Naive thymus-derived CD4-positive, alpha-beta T cell (primary cell): ENCODE data around the gene TOPORS. TPM values are rescaled to one million over a fixed set of nuclear protein-coding genes. Genes with fewer than 3 reads are reported as not detected.
"Not testable (repeated sequence)": the region's sequence is repeated elsewhere in the genome, so short reads cannot be mapped to it uniquely, and the experiment has no call there.

Source experiments
- ATAC-seq: fragments of 150-1000 bp; cut with Tn5 transposase; 2 replicates; pipeline ENCODE4 v1.10.0; 2021; ENCODE audit warnings: mild to moderate bottlenecking, moderate library complexity
- CTCF ChIA-PET: fragments of 350-600 bp; sonication (Branson Sonifier 250); formaldehyde crosslinking; loops from one replicate; lab custom pipeline; 2021; ENCODE audit warnings: antibody characterized with exemption; lab: Charles Lee
- POLR2A ChIA-PET: fragments of 350-600 bp; sonication (Branson Sonifier 250); formaldehyde crosslinking; loops from one replicate; lab custom pipeline; 2021; ENCODE audit warnings: antibody characterized with exemption, inconsistent platforms; lab: Charles Lee
- DNase-seq, 9 donors: peaks; one replicate each; pipeline versions ENCODE4 v3.0.0 to v3.0.0-alpha.2; 2020 to 2022; ENCODE audit warnings: mixed read lengths in 1 of 9
- H3K27ac ChIP-seq: one replicate; pipeline ENCODE4 v1.7.0; 2013; ENCODE audit warnings: mild to moderate bottlenecking, low read depth, low read length, moderate library complexity
- H3K27me3 ChIP-seq, 2 donors: one replicate each; pipeline ENCODE4 v1.7.0; 2013; ENCODE audit warnings: low read length in 2 of 2, mild to moderate bottlenecking in 2 of 2, moderate library complexity in 2 of 2; ENCODE audit not compliant: control insufficient read depth in 2 of 2, insufficient read depth in 2 of 2
- H3K36me3 ChIP-seq, 3 experiments: 1 replicate in 2 of 3; 2 replicates in 1 of 3; pipeline ENCODE4 v1.7.0; 2013; ENCODE audit warnings: low read length in 3 of 3, mild to moderate bottlenecking in 3 of 3, moderate library complexity in 1 of 3; ENCODE audit not compliant: insufficient read depth in 3 of 3, control insufficient read depth in 2 of 3
- H3K4me1 ChIP-seq, 2 donors: one replicate each; pipeline ENCODE4 v1.7.0; 2013; ENCODE audit warnings: low read length in 2 of 2, mild to moderate bottlenecking in 2 of 2, moderate library complexity in 1 of 2; ENCODE audit not compliant: control insufficient read depth in 2 of 2, insufficient read depth in 2 of 2
- H3K4me3 ChIP-seq: 2 replicates; pipeline ENCODE4 v1.7.0; 2013; ENCODE audit warnings: mild to moderate bottlenecking, low read length
- H3K9me3 ChIP-seq, 3 experiments: 1 replicate in 2 of 3; 2 replicates in 1 of 3; pipeline ENCODE4 v1.7.0; 2013; ENCODE audit warnings: low read length in 3 of 3; ENCODE audit not compliant: control insufficient read depth in 2 of 3
- H3K27ac Mint-ChIP-seq, 9 donors: one replicate each; pipeline ENCODE4 v1.8.0; 2020 to 2022; ENCODE audit warnings: mixed read lengths in 9 of 9, mild to moderate bottlenecking in 8 of 9, moderate library complexity in 5 of 9, inconsistent platforms in 2 of 9
- H3K27me3 Mint-ChIP-seq, 5 donors: one replicate each; pipeline ENCODE4 v1.8.0; 2021 to 2022; ENCODE audit warnings: mixed read lengths in 5 of 5, mild to moderate bottlenecking in 1 of 5
- H3K36me3 Mint-ChIP-seq, 5 donors: one replicate each; pipeline ENCODE4 v1.8.0; 2020 to 2022; ENCODE audit warnings: mixed read lengths in 5 of 5, mild to moderate bottlenecking in 3 of 5, inconsistent platforms in 1 of 5
- H3K4me1 Mint-ChIP-seq, 7 donors: one replicate each; pipeline ENCODE4 v1.8.0; 2020 to 2022; ENCODE audit warnings: mixed read lengths in 7 of 7, mild to moderate bottlenecking in 3 of 7, inconsistent platforms in 1 of 7
- H3K4me3 Mint-ChIP-seq, 10 donors: one replicate each; pipeline ENCODE4 v1.8.0; 2020 to 2022; ENCODE audit warnings: mild to moderate bottlenecking in 10 of 10, mixed read lengths in 10 of 10, moderate library complexity in 6 of 10, inconsistent platforms in 2 of 10
- H3K9me3 Mint-ChIP-seq, 11 donors: one replicate each; pipeline ENCODE4 v1.8.0; 2020 to 2022; ENCODE audit warnings: mixed read lengths in 11 of 11, mild to moderate bottlenecking in 4 of 11, inconsistent platforms in 1 of 11, moderate library complexity in 1 of 11
- intact Hi-C, 2 donors: fragments of 100-400 bp; cut with micrococcal nuclease; formaldehyde crosslinking; loops; one replicate each; pipeline ENCODE4 v1.15.1; 2023
- polyA plus RNA-seq, 2 donors: library from polyadenylated mRNA; unstranded; fragments of 300-500 nt; fragmentation: Illumina TruSeq; gene quantifications; one replicate each; pipeline ENCODE4 v1.2.3, GENCODE V29; 2021
- total RNA-seq, 6 experiments: library from RNA in 5 of 6; stranded (reverse) in 5 of 6; gene quantifications; 1 replicate in 5 of 6; 2 replicates in 1 of 6; pipeline ENCODE4 v1.2.3 and lab custom pipeline; 2021 to 2026

Gene TOPORS
- total RNA-seq, result 10 to 100 TPM; 12.1 to 27.3 (median 22.5) TPM
- 10 to 100 TPM; 24.4 to 24.7 TPM for polyA plus RNA-seq
- 134 reads per million, percentile 89 among the genes with 10 or more reads in this experiment for total RNA-seq (lab: John Stamatoyannopoulos, UW)

DNA sequence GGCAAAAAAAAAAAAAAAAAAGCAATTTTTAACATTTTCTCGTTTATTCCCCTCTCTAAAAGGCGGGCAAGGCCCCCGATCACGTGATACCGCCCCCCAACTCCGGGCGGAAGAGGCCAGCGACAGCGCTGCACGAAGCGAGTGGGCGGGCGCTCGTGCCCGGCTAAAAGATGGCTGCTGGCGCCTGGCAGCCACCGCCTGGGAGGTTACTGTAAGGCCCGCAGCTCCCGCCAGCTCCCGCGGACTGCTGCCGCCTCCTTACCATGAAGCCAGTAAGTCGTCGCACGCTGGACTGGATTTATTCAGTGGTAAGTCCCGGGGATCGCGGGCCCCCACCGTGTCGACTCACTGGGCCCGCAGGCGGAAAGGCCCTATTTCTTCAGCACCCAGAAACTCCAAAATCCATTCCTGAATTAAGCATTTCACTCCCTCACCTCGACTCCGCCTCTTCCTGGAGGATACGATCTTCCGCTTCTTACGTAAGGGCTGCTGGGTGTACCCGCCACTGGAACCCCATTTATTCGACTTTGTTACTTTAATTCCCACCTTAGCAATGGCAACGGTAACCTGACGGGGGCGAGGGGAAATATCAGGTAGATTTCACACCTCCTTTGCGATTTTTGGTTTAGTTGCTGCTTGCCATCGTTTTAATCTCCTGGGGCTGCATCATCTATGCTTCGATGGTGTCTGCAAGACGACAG is at the start of gene TOPORS, which contains the start of gene SMIM27:
TOPORS (minus strand) TSS at position 415 of the 701 bp plus-strand sequence; CDS start at position 265, 150 bp downstream.
SMIM27 (plus strand) TSS at position 156 of the 701 bp plus-strand sequence; CDS start at position 264, 108 bp downstream.
- ChIA-PET POLR2A (interaction anchor here (0.6 to 5.3 kb wide), 8 partner anchors 13 to 211 kb away, joined by 3 to 50 read pairs (median 8); partner anchors contain the start of genes ACO1 and RIGI), CTCF (interaction anchor here (1.2 to 7.3 kb wide), 3 partner anchors 21 to 173 kb away, joined by 3 to 48 read pairs (median 8); partner anchors contain the start of gene NDUFB6)
- Histone ChIP-seq H3K4me1 (peaks cover 13 to 20% of the 10 kb centered on the region in 2 donors), H3K9me3 (no peaks in the 10 kb centered on the region), H3K4me3 (peak within 1 kb of the TSS; percentile 93), H3K27me3 (no peaks in the 10 kb centered on the region), H3K27ac (peak within 1 kb of the TSS; percentile 97), H3K36me3 (no peaks in the 10 kb centered on the region)
- peaks cover 0 to 11% (median 0%) of the 10 kb centered on the region in 5 donors for H3K36me3 Mint-ChIP-seq
- intact Hi-C loops, result loop anchor here (1.0 to 10.0 kb wide), 10 partner anchors 20 to 1905 kb away; partner anchors contain the start of genes DNAJA1 (in 2 of the 2), B4GALT1 (in 1 of the 2), DNAI1 (in 1 of the 2) and FAM219A (in 1 of the 2)
- H3K9me3 Mint-ChIP-seq, result no peaks in the 10 kb centered on the region
- peak; percentile 81 to 93 (median 88) for DNase-seq
- H3K27me3 Mint-ChIP-seq, result no peaks in the 10 kb centered on the region
- peak; percentile 77 for ATAC-seq
- peaks cover 29 to 66% (median 52%) of the 10 kb centered on the region in 7 donors for H3K4me1 Mint-ChIP-seq
- peak within 1 kb of the TSS; percentile 96 to 100 (median 98) for H3K27ac Mint-ChIP-seq
- H3K4me3 Mint-ChIP-seq, result peak within 1 kb of the TSS; percentile 92 to 100 (median 99)

- H3K4me3 ChIP-seq, H3K4me1 ChIP-seq, H3K27ac ChIP-seq, ATAC-seq, H3K36me3 ChIP-seq, H3K27ac Mint-ChIP-seq, H3K4me1 Mint-ChIP-seq, POLR2A ChIA-PET, H3K9me3 ChIP-seq, H3K36me3 Mint-ChIP-seq, H3K4me3 Mint-ChIP-seq, intact Hi-C loops, H3K27me3 ChIP-seq, CTCF ChIA-PET, DNase-seq, H3K9me3 Mint-ChIP-seq: not testable (repeated sequence)
- peaks cover 14 to 26% (median 23%) of the 10 kb centered on the region in 5 donors for H3K27me3 Mint-ChIP-seq
Measured at GRCh38 chr9:32599021-32599420, 46.6 kb upstream of the TOPORS start.

GRCh38 chr9:32596936-32597335 is 44.5 kb upstream of the TOPORS start:
- Histone ChIP-seq H3K36me3 (no peaks in the 10 kb centered on the region), H3K4me3 (no peak overlapping the region), H3K27me3 (peaks cover 0 to 4% of the 10 kb centered on the region in 2 donors), H3K4me1 (no peaks in the 10 kb centered on the region), H3K9me3 (no peaks in the 10 kb centered on the region), H3K27ac (no peak overlapping the region)
- H3K27me3 Mint-ChIP-seq, result peaks cover 6 to 30% (median 24%) of the 10 kb centered on the region in 5 donors
- no peak overlapping the region for H3K4me3 Mint-ChIP-seq
- no peak overlapping the region for H3K27ac Mint-ChIP-seq
- intact Hi-C loops, result no loop called here
- no peak for DNase-seq
- H3K36me3 Mint-ChIP-seq, result no peaks in the 10 kb centered on the region
- POLR2A ChIA-PET, result no interaction called here
- H3K4me1 Mint-ChIP-seq, result no peaks in the 10 kb centered on the region
- H3K9me3 Mint-ChIP-seq, result peaks cover 0 to 6% (median 0%) of the 10 kb centered on the region in 11 donors
- no peak for ATAC-seq
- CTCF ChIA-PET, result no interaction called here

DNA sequence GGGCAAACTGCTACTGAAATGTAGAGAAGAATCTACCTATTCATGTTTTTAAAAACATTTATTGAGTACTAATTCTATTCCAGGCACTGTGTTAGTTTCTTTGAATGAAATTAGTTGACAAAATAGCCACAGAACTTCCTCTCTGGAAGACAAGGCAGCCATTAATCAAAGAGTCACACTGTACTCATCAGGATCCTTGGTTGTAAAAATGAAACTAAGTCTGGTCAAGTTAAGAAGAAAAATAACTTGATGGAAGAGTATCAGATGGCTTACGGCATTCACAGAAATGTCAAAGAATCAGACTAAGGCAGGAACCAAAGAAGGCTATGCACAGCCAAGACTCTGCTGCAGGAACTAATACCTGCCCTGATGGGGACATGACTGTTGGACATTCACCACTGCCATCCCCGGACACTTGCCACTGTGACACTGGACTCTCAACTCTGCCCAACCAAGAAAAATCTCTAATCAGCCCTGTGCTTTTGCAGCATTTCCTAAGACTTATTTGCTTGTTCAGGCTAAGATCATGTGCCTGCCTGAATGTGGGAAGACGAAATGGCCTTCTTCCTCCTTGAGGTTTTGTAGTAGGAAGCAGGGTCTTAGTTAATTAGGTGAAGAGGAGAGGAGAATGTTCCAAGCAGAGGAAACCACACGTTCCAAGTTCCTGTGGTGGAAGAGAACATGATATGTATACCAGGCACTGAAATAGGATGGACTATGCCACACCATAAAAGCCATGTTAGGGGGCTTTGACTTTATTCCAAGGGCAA is 43.9 kb upstream of the TOPORS start:
- Histone ChIP-seq H3K9me3 (no peaks in the 10 kb centered on the region), H3K4me3 (no peak overlapping the region), H3K27me3 (peaks cover 0 to 4% of the 10 kb centered on the region in 2 donors), H3K36me3 (no peaks in the 10 kb centered on the region), H3K4me1 (no peaks in the 10 kb centered on the region), H3K27ac (no peak overlapping the region)
- POLR2A ChIA-PET, result no interaction called here
- intact Hi-C loops, result no loop called here
- H3K36me3 Mint-ChIP-seq, result no peaks in the 10 kb centered on the region
- no peak overlapping the region for H3K27ac Mint-ChIP-seq
- no peak overlapping the region for H3K4me3 Mint-ChIP-seq
- H3K27me3 Mint-ChIP-seq, result peaks cover 6 to 33% (median 23%) of the 10 kb centered on the region in 5 donors
- H3K4me1 Mint-ChIP-seq, result no peaks in the 10 kb centered on the region
- CTCF ChIA-PET, result interaction anchor here (0.6 to 0.7 kb wide), 2 partner anchors 368 to 1012 kb away, joined by 3 to 4 read pairs; no protein-coding TSS in a partner anchor
- H3K9me3 Mint-ChIP-seq, result peaks cover 0 to 6% (median 0%) of the 10 kb centered on the region in 11 donors
- DNase-seq (no peak), ATAC-seq (no peak)

- peaks cover 0 to 35% (median 21%) of the 10 kb centered on the region in 5 donors for H3K27me3 Mint-ChIP-seq
- CTCF ChIA-PET, result interaction anchor here (0.7 to 3.9 kb wide), 2 partner anchors 10 to 378 kb away, joined by 4 to 25 read pairs; no protein-coding TSS in a partner anchor
Measured at GRCh38 chr9:32590898-32591297, 38.5 kb upstream of the TOPORS start.

DNA sequence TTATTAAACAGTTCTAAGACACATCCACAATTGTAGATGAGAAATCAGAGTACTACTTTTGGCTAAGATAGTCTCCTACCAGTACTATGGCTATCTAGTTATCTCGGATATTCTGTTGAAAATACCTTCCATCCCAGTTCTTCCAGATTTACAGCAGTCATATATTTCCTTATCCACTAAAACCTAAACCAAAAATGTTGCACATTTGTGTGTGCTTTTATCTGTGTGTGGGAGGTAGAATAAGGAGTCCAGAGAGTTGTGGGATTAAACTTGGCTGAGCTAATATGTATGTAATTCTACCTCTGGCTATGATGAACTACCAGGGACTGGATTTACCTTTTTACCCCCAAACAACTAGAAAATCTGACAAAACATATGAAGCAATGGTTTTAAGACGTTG is 38.1 kb upstream of the TOPORS start:
- no peaks in the 10 kb centered on the region for H3K9me3 Mint-ChIP-seq
- intact Hi-C loops, result no loop called here
- H3K27ac Mint-ChIP-seq, result no peak overlapping the region
- H3K27me3 Mint-ChIP-seq, result peaks cover 0 to 39% (median 22%) of the 10 kb centered on the region in 5 donors
- no peak overlapping the region for H3K4me3 Mint-ChIP-seq
- H3K4me1 ChIP-seq, result no peaks in the 10 kb centered on the region
- no peaks in the 10 kb centered on the region for H3K27me3 ChIP-seq
- H3K9me3 ChIP-seq, result no peaks in the 10 kb centered on the region
- POLR2A ChIA-PET, result no interaction called here
- no peaks in the 10 kb centered on the region for H3K4me1 Mint-ChIP-seq
- ATAC-seq (no peak), DNase-seq (no peak)
- CTCF ChIA-PET, result interaction anchor here (0.6 to 3.9 kb wide), 3 partner anchors 10 to 379 kb away, joined by 3 to 25 read pairs (median 4); no protein-coding TSS in a partner anchor
- H3K36me3 Mint-ChIP-seq, result no peaks in the 10 kb centered on the region
- H3K4me3 ChIP-seq, result no peak overlapping the region
- no peak overlapping the region for H3K27ac ChIP-seq
- no peaks in the 10 kb centered on the region for H3K36me3 ChIP-seq

More at GRCh38 chr9:32590898-32591297, 38.5 kb upstream of the TOPORS start:
- Mint-ChIP-seq H3K27ac (no peak overlapping the region), H3K4me1 (no peaks in the 10 kb centered on the region), H3K4me3 (no peak overlapping the region), H3K36me3 (no peaks in the 10 kb centered on the region), H3K9me3 (peaks cover 0 to 1% (median 0%) of the 10 kb centered on the region in 11 donors)
- H3K27ac ChIP-seq, result no peak overlapping the region
- no peaks in the 10 kb centered on the region for H3K9me3 ChIP-seq
- ATAC-seq (no peak), DNase-seq (no peak)
- intact Hi-C loops, result no loop called here
- H3K4me3 ChIP-seq, result no peak overlapping the region
- no peaks in the 10 kb centered on the region for H3K36me3 ChIP-seq
- no peaks in the 10 kb centered on the region for H3K27me3 ChIP-seq
- POLR2A ChIA-PET, result no interaction called here
- H3K4me1 ChIP-seq, result no peaks in the 10 kb centered on the region
